ENCODE measurements around the gene RYR1. TPM values are rescaled to one million over a fixed set of nuclear protein-coding genes. Genes with fewer than 3 reads are reported as not detected.
"Not testable (repeated sequence)": the region's sequence is repeated elsewhere in the genome, so short reads cannot be mapped to it uniquely, and the experiment has no call there.

RYR1 gene
- total RNA-seq, 1 experiment from 2014 or later: 4.1 TPM

DNA sequence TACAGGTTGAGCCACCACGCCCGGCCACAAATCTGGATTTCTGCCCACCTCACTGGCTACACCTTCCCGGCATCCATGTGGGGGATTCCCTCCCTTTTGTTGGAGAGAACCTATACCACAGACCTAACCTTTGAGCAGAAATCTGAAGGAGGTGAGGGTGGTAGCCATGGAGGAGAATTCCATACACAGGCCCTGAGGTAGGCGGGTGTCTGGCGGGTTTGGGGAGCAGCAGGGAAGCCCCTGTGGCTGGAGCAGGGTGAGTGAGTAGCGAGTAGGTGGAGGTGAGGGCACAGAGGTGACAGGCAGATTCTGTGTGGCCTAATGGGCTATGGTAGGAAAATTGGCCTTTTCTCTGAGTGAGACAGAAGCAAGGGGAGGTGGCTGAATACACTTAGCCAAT is 196.1 kb downstream of the RYR1 start:
- ChIA-PET POLR2A (no interaction called here), CTCF (no interaction called here), RAD21 (ENCODE audit: low non-redundant PET in 1 of 2, low total read pairs in 2 of 2, uncharacterized antibody in 2 of 2, unreplicated experiment in 2 of 2) (no interaction called here)
- Histone ChIP-seq H3K4me3 (replicated peaks in 1 of 2; ENCODE audit: low read depth in 1 of 2, low read length in 2 of 2) (no peak overlapping the region), H3K27me3 (ENCODE audit: insufficient read depth, low read length) (no peaks in the 10 kb centered on the region), H3K9me3 (ENCODE audit: control insufficient read depth in 1 of 2, insufficient read depth in 1 of 2, low read depth in 1 of 2, low read length in 2 of 2) (no peaks in the 10 kb centered on the region), H3K36me3 (ENCODE audit: control insufficient read depth in 1 of 2, insufficient read depth in 2 of 2, low read length in 2 of 2) (peaks cover 33 to 45% of the 10 kb centered on the region in 2 experiments; a peak in 3 of 4 replicates), H3K79me2 (ENCODE audit: insufficient read depth, low read length) (peaks cover 10% of the 10 kb centered on the region; the same call in 1 of the 2 replicates), H3K4me1 (ENCODE audit: control insufficient read depth in 1 of 2, insufficient read depth in 2 of 2, low read length in 2 of 2) (peaks cover 0 to 1% of the 10 kb centered on the region in 2 experiments; a peak in 1 of 4 replicates), H3K27ac (ENCODE audit: low read depth, low read length) (no peak overlapping the region; the same call in 1 of the 2 replicates), H3K4me2 (ENCODE audit: low read length) (no peak overlapping the region), H2AFZ (ENCODE audit: low read depth, low read length, poor library complexity, severe bottlenecking) (no peak overlapping the region), H3K9me2 (ENCODE audit: insufficient read depth) (no peaks in the 10 kb centered on the region), H4K20me1 (ENCODE audit: insufficient read depth) (no peaks in the 10 kb centered on the region), H3K9ac (ENCODE audit: low read length) (no peak overlapping the region)
- no peak for DNase-seq (ENCODE audit: low read depth, low spot score)
- BruUV-seq (replicated peaks): no TSS peak
- intact Hi-C loops (cut with micrococcal nuclease): no loop called here
- no peak for ATAC-seq
- TF ChIP-seq TCF7L2 (IDR thresholded peaks at IDR 0.05; ENCODE audit: borderline replicate concordance, extremely low read depth, insufficient read depth, insufficient read length): no peak
- TF ChIP-seq, protein P1, sequence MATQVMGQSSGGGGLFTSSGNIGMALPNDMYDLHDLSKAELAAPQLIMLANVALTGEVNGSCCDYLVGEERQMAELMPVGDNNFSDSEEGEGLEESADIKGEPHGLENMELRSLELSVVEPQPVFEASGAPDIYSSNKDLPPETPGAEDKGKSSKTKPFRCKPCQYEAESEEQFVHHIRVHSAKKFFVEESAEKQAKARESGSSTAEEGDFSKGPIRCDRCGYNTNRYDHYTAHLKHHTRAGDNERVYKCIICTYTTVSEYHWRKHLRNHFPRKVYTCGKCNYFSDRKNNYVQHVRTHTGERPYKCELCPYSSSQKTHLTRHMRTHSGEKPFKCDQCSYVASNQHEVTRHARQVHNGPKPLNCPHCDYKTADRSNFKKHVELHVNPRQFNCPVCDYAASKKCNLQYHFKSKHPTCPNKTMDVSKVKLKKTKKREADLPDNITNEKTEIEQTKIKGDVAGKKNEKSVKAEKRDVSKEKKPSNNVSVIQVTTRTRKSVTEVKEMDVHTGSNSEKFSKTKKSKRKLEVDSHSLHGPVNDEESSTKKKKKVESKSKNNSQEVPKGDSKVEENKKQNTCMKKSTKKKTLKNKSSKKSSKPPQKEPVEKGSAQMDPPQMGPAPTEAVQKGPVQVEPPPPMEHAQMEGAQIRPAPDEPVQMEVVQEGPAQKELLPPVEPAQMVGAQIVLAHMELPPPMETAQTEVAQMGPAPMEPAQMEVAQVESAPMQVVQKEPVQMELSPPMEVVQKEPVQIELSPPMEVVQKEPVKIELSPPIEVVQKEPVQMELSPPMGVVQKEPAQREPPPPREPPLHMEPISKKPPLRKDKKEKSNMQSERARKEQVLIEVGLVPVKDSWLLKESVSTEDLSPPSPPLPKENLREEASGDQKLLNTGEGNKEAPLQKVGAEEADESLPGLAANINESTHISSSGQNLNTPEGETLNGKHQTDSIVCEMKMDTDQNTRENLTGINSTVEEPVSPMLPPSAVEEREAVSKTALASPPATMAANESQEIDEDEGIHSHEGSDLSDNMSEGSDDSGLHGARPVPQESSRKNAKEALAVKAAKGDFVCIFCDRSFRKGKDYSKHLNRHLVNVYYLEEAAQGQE (IDR thresholded peaks at IDR 0.05; ENCODE audit: low read depth): no peak
- TF ChIP-seq SIN3A (IDR thresholded peaks at IDR 0.05; ENCODE audit: low read depth): no peak
- no peak for TF ChIP-seq ZNF274 (IDR thresholded peaks at IDR 0.05; ENCODE audit: low read depth, low read length)
- TF ChIP-seq JUND (IDR thresholded peaks at IDR 0.05): no peak
- TF ChIP-seq EGR1 (IDR thresholded peaks at IDR 0.05; ENCODE audit: low read depth): no peak
- TF ChIP-seq, protein P2, sequence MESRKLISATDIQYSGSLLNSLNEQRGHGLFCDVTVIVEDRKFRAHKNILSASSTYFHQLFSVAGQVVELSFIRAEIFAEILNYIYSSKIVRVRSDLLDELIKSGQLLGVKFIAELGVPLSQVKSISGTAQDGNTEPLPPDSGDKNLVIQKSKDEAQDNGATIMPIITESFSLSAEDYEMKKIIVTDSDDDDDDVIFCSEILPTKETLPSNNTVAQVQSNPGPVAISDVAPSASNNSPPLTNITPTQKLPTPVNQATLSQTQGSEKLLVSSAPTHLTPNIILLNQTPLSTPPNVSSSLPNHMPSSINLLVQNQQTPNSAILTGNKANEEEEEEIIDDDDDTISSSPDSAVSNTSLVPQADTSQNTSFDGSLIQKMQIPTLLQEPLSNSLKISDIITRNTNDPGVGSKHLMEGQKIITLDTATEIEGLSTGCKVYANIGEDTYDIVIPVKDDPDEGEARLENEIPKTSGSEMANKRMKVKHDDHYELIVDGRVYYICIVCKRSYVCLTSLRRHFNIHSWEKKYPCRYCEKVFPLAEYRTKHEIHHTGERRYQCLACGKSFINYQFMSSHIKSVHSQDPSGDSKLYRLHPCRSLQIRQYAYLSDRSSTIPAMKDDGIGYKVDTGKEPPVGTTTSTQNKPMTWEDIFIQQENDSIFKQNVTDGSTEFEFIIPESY (IDR thresholded peaks at IDR 0.05; ENCODE audit: extremely low read depth, insufficient replicate concordance, low read length): no peak
- TF ChIP-seq CEBPB (IDR thresholded peaks at IDR 0.05; ENCODE audit: low read depth): no peak
- TF ChIP-seq RAD21 (IDR thresholded peaks at IDR 0.05; ENCODE audit: low read depth): no peak
- no peak for TF ChIP-seq FOSL1 (IDR thresholded peaks at IDR 0.05; ENCODE audit: low read depth)

DNA sequence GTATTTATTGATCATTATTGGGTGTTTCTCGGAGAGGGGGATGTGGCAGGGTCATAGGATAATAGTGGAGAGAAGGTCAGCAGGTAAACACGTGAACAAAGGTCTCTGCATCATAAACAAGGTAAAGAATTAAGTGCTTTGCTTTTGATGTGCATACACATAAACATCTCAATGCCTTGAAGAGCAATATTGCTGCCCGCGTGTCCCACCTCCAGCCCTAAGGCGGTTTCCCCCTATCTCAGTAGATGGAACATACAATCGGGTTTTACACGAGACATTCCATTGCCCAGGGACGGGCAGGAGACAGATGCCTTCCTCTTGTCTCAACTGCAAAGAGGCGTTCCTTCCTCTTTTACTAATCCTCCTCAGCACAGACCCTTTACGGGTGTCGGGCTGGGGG is 197.8 kb downstream of the RYR1 start:
- H3K4me1 ChIP-seq (ENCODE audit: control insufficient read depth in 1 of 2, insufficient read depth in 2 of 2, low read length in 2 of 2): peaks cover 5 to 19% of the 10 kb centered on the region in 2 experiments
- BruUV-seq (replicated peaks); DNase-seq (ENCODE audit: low read depth, low spot score); H3K27me3 ChIP-seq (ENCODE audit: insufficient read depth, low read length); H3K9me2 ChIP-seq (ENCODE audit: insufficient read depth); H2AFZ ChIP-seq (ENCODE audit: low read depth, low read length, poor library complexity, severe bottlenecking); H3K4me3 ChIP-seq (replicated peaks in 1 of 2; ENCODE audit: low read depth in 1 of 2, low read length in 2 of 2); H4K20me1 ChIP-seq (ENCODE audit: insufficient read depth); H3K4me2 ChIP-seq (ENCODE audit: low read length); POLR2A ChIA-PET; ATAC-seq; H3K9ac ChIP-seq (ENCODE audit: low read length); H3K27ac ChIP-seq (ENCODE audit: low read depth, low read length); H3K9me3 ChIP-seq (ENCODE audit: control insufficient read depth in 1 of 2, insufficient read depth in 1 of 2, low read depth in 1 of 2, low read length in 2 of 2); CTCF ChIA-PET; RAD21 ChIA-PET (ENCODE audit: low non-redundant PET in 1 of 2, low total read pairs in 2 of 2, uncharacterized antibody in 2 of 2, unreplicated experiment in 2 of 2): not testable (repeated sequence)
- peaks cover 19% of the 10 kb centered on the region; the same call in 1 of the 2 replicates for H3K79me2 ChIP-seq (ENCODE audit: insufficient read depth, low read length)
- intact Hi-C loops (cut with micrococcal nuclease): loop anchor here (10.0 kb wide), 1 partner anchor 116 kb away; no protein-coding TSS in a partner anchor
- H3K36me3 ChIP-seq (ENCODE audit: control insufficient read depth in 1 of 2, insufficient read depth in 2 of 2, low read length in 2 of 2): peaks cover 32 to 52% of the 10 kb centered on the region in 2 experiments

Data from HCT116 (cell line).